GM18499 (cell line): ENCODE data around the gene A4GALT.

Source experiments
- ATAC-seq: cut with Tn5 transposase; IDR thresholded peaks from one replicate; pipeline ENCODE4 v1.9.1; 2021; ENCODE audit warnings: moderate number of reproducible peaks; ENCODE audit not compliant: insufficient read depth, unreplicated experiment

Gene A4GALT

DNA sequence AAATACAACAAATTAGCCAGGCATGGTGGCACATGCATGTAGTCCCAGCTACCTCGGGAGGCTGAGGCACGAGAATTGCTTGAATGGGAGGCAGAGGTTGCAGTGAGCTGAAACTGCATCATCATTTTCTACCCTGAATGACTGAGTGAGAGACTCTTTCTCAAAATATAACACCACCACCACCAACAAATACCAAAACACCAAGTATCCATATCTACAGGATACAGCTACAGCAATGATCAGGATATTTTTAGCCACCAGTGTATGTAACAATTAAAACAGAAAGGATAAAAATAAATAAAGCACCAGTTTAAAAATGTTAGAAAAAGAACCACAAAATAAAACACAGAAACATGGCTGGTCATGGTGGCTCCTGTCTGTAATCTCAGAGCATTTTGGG lies 13.2 kb downstream of the A4GALT start:
- no peak for ATAC-seq

DNA sequence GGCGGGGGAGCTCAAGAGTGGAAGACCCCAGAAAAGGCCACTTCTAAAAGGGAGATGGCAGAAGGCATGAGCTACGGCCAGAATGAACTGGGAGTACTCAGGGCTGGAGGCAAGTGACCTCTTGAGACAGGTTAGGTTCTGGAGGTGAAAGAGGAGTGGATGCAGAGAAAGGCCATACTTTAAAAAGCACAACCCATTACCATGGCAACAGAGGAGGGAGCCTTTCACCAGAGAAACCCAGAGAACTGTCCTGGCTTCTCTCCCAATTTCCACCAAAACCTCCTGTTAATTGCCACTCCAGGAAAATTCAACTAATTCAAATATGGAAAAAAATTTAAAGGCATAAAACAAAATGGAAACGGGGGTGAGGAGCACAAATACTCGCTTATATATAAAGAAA lies 15.8 kb downstream of the A4GALT start:
- ATAC-seq: no peak

DNA sequence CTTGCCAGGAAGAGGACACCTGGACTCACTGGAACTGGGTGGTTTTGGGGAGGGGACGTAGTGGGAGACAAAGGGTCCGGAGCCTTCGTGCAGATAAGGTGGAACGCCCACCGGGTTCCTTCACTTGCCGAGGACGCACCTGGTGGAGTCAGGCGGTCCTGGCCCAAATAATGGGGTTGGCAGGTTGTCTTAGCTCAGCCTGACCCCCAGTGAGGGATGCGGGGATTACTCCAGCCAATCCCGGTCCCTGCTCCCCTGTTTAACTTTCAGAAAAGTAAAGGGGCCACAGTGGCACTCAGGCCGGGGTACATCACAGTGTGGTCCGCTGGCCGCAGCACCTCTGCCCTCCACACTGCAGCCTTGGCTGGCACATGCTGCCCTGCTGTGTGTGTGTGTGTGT lies 18.0 kb downstream of the A4GALT start:
- ATAC-seq: no peak

DNA sequence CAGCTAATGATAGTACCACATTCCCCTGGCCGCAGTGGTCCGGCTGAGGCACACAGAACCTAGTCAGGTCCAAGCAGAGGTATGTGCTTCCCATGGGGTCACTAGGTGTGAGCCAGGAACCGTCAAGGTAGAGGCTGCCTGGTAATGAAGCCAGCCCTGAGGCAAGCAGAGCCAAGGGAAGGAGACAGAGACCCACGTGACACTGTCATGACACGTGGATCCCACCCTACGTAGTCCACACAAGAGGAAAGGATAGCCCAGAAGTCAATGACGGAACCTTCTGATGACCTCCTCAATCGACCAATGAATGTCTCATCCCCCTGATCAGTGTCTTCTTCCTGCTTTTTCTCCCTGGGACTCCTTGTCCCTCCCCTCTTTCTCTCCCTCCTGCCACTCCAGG lies 19.0 kb downstream of the A4GALT start:
- no peak for ATAC-seq

DNA sequence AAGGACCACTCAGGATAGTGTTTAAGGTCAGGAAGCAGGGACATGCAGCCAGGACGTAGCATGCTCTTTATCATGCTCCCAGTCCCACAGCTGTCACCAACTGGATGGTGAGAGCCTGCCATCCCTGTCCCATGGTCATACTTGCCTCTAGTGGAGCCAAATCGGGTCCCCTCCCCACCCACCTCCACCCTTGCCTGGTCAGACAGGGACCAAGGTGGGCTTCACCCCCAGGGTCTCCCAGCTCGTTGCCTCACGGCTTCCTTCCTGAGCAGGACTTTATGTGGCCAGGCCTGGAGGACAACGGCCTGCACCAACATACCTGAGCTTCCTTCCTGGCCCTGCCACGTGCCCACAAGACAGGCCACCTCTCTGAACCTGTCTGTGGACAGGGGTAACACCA lies 19.8 kb downstream of the A4GALT start:
- no peak for ATAC-seq

DNA sequence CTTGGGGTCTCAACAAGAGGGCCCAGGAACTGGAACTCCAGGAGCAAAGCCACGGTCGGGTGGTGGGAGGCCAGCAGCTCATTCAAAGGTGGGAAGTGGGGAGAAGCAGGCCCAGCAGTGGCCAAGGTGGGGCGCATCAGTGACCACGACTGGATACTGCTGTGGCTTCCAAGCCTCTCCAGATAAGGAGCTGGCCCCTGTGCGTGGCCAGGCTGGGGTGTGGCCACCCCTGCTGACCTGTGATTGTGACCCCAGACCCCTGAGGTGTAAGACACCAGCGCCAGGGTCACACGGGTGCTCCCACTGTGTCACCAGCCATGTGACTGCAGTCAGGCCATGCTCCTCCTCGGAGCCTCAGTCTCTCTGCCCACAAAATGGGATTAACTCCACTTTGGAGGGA lies 20.3 kb downstream of the A4GALT start:
- ATAC-seq: no peak

DNA sequence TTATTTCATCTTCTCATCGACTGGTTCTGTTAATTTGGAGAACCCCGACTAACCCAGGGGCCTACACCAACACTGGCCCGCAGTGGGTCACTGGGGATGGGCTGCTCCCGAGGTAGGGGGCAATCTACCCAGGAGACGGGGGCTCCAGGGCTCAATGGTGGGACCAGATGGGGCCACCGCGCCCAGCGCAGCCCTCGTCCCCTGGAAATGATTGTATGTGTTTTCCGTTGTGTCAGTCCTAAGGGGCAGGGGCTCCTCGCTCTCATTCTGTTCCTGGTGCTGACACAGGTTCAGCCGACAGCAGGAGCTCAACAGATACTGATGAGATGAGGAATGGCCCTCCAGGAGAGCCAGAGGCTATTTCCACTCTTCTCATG lies 20.7 kb downstream of the A4GALT start:
- no peak for ATAC-seq

DNA sequence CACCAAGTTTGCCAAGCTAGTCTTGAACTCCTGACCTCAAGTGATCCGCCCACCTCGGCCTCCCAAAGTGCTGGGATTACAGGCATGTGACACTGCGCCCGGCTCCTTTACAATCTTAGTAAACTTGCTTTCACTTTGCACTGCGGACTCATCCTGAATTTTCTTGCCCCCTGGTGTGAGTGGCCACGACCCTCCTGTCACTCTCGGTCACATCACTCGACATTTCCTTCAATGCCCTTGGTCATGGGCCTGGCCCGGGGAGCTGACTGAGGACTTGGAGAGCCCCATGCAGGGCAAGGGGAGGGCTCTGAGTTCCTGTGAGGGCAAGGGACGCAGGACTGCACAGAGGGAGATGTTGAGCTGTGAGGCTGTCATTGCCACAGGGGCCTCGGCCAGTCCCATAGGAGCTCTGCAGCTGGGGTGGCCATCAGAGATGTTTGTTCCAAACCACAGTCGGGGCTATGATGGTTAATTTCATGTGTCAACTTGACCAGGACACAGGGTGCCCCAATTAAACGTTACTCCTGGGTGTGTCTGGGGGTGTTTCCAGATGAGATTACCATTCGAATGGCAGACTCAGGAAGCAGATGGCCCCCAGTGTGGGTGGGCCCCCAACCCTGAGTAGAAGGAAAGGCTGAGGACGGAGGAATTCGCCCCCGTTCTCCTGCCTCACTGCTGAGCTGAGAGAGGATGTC lies 21.2 kb downstream of the A4GALT start:
- no peak for ATAC-seq

DNA sequence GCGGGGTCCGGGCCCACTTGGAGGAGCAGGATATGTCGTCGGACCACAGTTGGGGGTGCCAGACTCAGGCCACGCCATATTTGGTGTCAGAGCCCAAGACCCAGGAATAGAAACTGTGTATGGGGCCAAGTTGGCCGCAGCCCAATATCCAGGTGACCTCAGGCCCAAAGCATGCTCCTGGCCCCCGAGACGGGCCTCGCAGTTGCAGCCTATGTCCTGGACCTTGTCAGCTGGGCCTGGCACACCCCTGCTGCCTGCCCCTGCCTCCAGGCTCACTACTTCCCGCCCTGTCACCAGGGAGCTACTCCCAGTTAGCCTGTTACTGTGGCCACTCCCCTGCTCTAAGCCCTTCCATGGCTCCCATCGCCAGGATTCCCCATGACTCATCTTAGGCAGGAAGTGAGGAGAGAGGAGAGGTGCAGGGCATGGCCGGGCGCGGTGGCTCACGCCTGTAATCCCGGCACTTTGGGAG lies 23.1 kb downstream of the A4GALT start:
- ATAC-seq: no peak

DNA sequence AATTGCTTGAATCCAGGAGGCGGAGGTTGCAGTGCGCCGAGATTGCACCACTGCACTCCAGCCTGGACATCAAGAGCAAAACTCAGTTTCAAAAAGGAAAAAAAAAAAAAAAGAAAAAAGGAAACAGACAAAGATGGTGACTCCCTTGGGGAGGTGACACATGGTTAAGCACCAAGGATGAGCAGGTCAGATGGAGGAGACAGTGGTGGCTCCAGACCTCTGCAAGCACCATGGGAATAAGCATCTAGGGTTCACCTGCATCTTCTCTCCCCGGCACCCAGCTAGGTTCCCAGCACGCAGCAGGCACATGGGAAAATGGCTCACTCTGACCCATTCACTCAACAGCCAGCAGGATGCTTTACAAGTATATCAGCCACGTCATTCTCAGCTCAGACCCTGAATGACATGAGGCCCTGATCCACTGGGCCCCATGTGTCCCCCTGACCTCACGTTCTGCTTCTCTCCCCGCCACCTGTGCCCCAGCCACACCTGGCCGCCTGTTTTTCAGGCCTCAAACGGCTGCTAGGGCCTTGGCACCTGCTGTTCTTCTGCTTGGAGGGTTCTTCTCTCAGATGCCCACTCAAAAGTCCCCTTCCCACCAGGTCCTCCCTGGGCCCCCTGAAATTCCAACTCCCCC lies 24.2 kb downstream of the A4GALT start:
- no peak for ATAC-seq

DNA sequence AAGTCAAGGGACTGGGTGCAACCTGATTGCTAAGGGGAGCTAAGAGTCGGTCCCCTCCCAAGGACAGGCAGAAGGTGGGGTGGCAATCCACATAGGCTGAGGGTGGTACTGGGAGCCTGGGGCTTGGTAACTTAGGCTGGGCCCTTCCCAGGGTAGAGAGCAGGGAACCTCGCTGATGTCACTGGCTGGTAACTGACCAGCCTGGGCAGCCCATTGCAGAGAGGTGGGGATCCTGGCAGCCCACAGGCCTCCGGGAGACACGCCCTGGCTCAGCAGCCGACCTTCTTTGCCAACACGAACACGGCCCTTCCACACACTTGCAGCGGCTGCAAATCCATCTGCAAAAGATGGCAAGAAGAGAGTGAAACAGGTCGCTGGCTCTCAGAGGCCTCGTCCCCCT lies 25.4 kb downstream of the A4GALT start:
- ATAC-seq: no peak

DNA sequence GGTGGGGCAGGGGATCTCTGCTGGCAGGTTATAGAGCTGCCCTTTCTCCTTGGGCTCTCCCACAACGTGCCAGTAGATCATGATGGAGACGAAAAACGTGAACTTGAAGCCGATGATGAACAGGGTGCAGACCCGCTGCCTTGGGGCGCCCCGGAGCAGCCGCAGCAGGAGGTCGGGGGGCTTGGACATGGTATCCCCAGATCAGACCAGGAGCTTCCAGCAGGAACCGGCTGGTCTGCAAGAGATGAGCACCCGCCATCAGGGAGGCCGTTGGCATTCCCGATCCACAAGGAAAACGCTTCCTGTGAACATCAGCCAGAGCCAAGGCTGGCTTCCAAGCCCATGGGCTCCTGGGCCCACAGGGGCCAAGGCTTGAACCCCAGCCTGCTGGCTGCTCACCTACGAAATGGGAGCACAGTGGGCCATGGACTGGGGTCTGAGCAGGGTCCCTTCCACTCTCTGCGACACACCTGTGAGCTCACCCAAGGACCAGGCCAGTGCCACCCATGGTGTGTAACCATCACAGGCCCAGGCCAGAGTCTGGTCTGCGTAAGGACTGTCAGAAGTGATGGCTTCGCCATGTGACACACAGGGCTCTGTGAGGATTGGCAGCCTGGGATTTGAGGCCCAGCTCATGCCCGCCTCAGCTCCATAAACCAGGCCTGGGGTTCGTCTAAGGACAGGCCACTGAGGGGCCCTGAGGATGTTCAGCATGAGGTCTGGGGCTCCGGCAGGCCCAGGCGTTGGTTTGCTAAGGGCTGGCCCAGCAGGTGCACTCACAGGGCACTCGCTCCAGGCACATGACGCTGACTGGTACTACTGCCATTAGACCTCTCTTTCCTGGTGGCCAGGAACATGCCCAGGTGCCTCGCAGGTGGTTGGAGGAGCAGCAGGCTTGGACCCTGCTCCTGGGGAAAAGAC lies 26.6 kb downstream of the A4GALT start:
- ATAC-seq: no peak

DNA sequence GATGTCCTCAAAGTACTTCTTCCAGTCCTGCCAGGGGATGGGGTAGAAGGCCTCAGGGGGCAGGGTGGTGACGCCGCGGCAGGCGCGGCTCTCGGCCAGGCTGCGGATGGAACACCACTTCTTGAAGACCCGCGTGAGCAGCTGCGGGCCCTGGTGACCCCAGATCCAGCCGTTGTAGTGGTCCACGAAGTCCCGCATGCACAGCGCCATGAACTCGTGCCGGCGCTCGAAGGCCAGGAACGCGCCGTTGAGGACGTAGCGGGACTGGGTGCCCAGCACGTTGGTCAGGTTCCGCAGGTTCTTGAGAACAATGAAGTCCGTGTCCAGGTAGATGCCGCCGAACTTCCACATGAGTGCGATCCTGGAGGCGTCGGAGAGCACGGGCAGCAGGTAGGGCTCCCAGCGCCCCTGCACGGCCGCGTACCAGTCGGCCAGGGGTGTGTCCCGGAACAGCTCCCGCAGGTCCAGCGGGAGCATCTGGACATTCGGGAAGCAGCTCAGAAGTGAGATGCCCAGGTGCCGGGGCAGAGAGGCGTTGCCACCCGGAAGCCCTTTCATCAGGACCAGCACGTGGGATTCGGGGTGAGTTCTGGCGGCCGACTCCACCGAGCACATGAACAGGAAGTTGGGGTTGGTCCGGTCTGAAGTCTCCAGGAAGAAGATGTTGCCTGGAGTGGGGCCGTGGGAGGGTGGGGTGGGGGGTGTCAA lies 27.5 kb downstream of the A4GALT start:
- no peak for ATAC-seq

DNA sequence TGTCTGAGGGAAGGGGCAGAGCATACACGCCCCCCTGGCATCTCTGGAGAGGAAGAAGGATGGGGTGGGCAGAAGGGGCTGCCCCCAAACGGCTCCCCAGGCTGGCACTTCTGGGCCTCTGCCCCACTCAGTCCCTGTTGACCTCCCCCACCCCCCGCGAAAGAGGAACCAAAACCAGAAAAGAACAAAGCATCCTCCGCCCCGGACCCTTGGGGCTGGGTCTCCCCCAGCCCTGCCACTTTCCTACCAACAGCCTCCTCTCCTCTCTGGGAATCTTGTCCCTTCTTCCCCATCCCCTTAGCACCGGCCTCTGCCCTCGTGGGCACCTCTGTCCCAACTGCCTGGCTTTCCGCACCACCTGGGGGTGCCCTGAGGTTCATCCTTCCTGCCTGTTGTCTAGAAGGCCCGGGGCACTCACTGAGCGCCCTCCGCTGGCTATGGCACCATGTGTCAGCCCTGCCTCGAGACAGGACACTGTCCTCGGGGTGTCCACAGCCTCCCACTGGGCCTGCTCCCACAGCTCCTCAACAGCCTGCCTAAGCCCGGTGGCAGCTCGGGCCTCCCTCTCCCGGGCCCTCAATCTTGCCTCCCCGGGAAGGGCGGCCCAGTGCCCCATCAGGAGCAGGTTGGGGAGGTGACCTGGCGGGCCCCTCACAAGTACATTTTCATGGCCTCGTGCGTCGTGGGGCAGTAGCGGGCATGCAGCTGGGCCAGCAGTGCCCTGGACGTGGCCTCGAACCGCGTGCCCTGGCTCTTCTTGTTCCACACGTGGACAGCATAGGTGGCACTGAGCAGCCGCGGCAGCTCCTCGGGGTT lies 28.2 kb downstream of the A4GALT start:
- no peak for ATAC-seq

DNA sequence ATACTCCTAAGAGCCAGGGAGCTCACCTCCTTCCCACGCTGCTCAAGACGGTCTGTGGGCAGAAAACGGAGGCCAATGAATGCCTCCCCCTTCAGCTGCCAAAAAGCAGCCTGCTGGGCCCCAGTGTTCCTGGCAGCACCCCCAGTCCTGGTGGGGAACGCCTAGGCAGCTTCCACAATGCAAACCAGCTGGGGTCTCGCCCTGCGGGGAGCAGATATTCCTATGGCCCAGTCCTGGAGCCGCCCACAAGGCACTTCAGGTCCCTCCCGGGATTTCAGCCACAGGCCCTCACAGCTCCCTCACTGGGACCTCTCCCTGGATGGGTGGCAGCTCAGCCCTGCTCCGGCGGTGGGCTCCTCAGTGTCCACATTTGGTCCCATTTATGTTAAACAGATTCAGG lies 29.2 kb downstream of the A4GALT start:
- no peak for ATAC-seq

DNA sequence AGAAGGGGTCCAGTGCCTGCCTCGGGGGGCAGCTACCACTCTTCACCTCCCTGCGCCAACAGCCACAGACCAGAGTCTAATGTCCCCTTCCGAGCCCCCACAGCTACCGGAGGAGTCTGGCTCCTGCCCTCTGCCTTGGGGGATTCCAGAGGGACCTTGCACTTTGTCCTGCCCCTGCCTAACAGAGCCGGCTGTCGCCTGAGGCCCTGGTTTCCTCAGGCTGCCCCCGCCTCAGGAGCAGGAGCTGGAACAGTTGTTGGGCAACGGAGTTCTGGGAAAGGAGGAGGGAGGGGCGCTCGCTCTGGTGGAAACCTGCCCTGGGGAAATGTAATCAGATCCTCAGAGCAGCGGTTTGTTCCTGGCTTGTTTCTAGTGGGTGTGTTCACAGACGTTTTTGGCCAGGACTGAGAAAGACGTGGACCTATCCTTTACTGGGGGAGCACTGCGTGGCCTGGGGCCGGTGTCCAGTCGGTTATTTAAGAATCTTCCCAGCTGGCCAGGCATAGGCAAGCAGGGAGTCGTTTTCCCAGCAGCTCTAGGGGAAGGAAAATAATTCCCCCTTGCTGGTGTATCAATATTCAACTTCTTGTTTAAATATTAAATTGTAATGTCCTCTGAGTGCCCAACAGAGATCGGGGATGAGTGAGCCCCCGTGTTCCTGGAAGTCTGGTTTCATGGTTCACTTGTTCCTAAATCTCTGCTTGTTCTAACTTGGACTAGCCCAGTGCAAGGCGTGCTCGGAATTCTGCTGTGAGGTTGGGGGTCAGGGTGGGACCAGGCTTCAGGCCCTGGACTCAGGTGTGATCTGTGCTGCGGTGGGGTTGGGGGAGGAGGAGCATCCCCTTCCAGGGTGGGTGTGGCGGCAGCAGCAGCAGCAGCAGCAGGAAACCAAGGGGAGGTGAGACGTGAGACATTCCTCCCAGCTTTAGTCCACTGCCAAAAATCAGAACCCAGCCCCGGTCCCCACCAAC lies 32.1 kb downstream of the A4GALT start:
- no peak for ATAC-seq

DNA sequence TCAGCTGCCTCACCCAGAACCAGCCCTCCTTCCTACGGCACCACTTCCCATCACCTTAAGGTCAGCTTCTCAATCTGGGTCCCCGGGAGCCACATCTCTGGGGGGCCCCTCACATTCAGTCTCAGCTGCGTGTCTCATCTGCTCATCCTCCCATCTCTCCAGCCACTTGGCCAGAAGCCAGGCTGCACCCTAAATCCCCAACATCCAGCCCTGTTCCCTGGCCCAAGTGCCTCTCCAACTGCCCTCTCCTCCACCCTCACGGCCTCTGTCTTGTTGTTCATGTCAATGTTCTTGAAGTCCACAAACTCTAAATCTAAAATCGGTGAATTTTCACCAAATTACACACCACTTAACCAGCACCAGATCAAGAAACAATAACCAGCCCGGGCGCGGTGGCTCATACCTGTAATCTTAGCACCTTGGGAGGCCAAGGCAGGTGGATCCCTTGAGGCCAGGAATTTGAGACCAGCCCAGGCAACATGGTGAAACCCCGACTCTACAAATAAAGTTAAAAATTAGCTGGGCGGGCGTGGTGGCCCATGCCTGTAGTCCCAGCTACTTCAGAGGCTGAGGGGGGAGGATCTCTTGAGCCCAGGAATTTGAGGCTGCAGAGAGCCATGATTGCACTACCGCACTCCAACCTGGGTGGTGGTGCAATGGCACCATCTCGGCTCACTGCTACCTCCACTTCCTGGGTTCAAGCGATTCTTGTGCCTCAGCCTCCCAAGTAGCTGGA lies 33.7 kb downstream of the A4GALT start:
- no peak for ATAC-seq
